Measurements from ENCODE around the gene BBX. TPM values are rescaled to one million over a fixed set of nuclear protein-coding genes. Genes with fewer than 3 reads are reported as not detected.

Gene BBX
- total RNA-seq, 6 donors from 2014 or later, result 35.0 to 65.0 (median 42.8) TPM

GRCh38 chr3:107822308-107822707 is 299.5 kb downstream of the BBX start:
- H3K4me3 ChIP-seq, result no peak overlapping the region
- H3K4me1 ChIP-seq, result peaks cover 0 to 3% (median 0%) of the 10 kb centered on the region in 4 donors
- no peak overlapping the region for H3K27ac ChIP-seq
- 62 to 69% methylated on average over 4 of the region's 4 CpGs for WGBS, 2 donors
- DNase-seq, result no peak
- ATAC-seq (ENCODE audit: low FRiP score in 2 of 2), result no peak
- TF ChIP-seq EP300 (IDR thresholded peaks at IDR 0.05) (no peak), CTCF (IDR thresholded peaks at IDR 0.05) (no peak), POLR2AphosphoS5 (IDR thresholded peaks at IDR 0.05) (no peak), POLR2A (IDR thresholded peaks at IDR 0.05) (no peak)
- H3K36me3 ChIP-seq, result no peaks in the 10 kb centered on the region
- H3K9me3 ChIP-seq, result no peaks in the 10 kb centered on the region
- no peaks in the 10 kb centered on the region for H3K27me3 ChIP-seq

GRCh38 chr3:107824822-107825371 is 302.1 kb downstream of the BBX start:
- H3K4me1 ChIP-seq, result no peaks in the 10 kb centered on the region
- H3K4me3 ChIP-seq, result no peak overlapping the region
- H3K27ac ChIP-seq, result no peak overlapping the region
- TF ChIP-seq POLR2AphosphoS5 (IDR thresholded peaks at IDR 0.05), result no peak
- TF ChIP-seq POLR2A (IDR thresholded peaks at IDR 0.05), result no peak
- no peak for TF ChIP-seq EP300 (IDR thresholded peaks at IDR 0.05)
- no peak for TF ChIP-seq CTCF (IDR thresholded peaks at IDR 0.05)
- ATAC-seq (ENCODE audit: low FRiP score in 2 of 2) (no peak), DNase-seq (no peak)
- H3K36me3 ChIP-seq, result no peaks in the 10 kb centered on the region
- WGBS, 2 donors, result 57 to 70% methylated on average over 4 of the region's 4 CpGs
- no peaks in the 10 kb centered on the region for H3K27me3 ChIP-seq
- H3K9me3 ChIP-seq, result no peaks in the 10 kb centered on the region

GRCh38 chr3:107825556-107825955 is 302.8 kb downstream of the BBX start:
- Histone ChIP-seq H3K9me3 (no peaks in the 10 kb centered on the region), H3K27ac (no peak overlapping the region), H3K27me3 (no peaks in the 10 kb centered on the region), H3K4me1 (no peaks in the 10 kb centered on the region), H3K4me3 (no peak overlapping the region), H3K36me3 (no peaks in the 10 kb centered on the region)
- TF ChIP-seq POLR2A (IDR thresholded peaks at IDR 0.05) (no peak), EP300 (IDR thresholded peaks at IDR 0.05) (no peak), POLR2AphosphoS5 (IDR thresholded peaks at IDR 0.05) (no peak), CTCF (IDR thresholded peaks at IDR 0.05) (no peak)
- DNase-seq (peak in 1 of 2 donors; percentile 7), ATAC-seq (ENCODE audit: low FRiP score in 2 of 2) (no peak)
- WGBS, 2 donors, result 82 to 84% methylated on average over 4 to 5 of the region's 5 CpGs

- no peaks in the 10 kb centered on the region for H3K9me3 ChIP-seq
- H3K4me1 ChIP-seq, result no peaks in the 10 kb centered on the region
- DNase-seq (peak in 1 of 2 donors; percentile 9), ATAC-seq (ENCODE audit: low FRiP score in 2 of 2) (no peak)
- no peaks in the 10 kb centered on the region for H3K36me3 ChIP-seq
- 91 to 100% methylated on average over 2 to 9 of the region's 9 CpGs for WGBS, 2 donors
- TF ChIP-seq POLR2AphosphoS5 (IDR thresholded peaks at IDR 0.05), result no peak
- TF ChIP-seq CTCF (IDR thresholded peaks at IDR 0.05), result no peak
- no peak for TF ChIP-seq EP300 (IDR thresholded peaks at IDR 0.05)
- TF ChIP-seq POLR2A (IDR thresholded peaks at IDR 0.05), result no peak
- no peaks in the 10 kb centered on the region for H3K27me3 ChIP-seq
- no peak overlapping the region for H3K4me3 ChIP-seq
- H3K27ac ChIP-seq, result no peak overlapping the region
These were observed 304.0 kb downstream of the BBX start for GRCh38 chr3:107826727-107827126.

GRCh38 chr3:107829185-107829584 is 306.4 kb downstream of the BBX start:
- DNase-seq (no peak), ATAC-seq (ENCODE audit: low FRiP score in 2 of 2) (no peak)
- no peak overlapping the region for H3K27ac ChIP-seq
- no peak overlapping the region for H3K4me3 ChIP-seq
- no peak for TF ChIP-seq EP300 (IDR thresholded peaks at IDR 0.05)
- TF ChIP-seq CTCF (IDR thresholded peaks at IDR 0.05), result no peak
- H3K36me3 ChIP-seq, result no peaks in the 10 kb centered on the region
- WGBS, 2 donors, result 91 to 94% methylated on average over 4 of the region's 4 CpGs
- no peaks in the 10 kb centered on the region for H3K27me3 ChIP-seq
- no peaks in the 10 kb centered on the region for H3K4me1 ChIP-seq
- H3K9me3 ChIP-seq, result no peaks in the 10 kb centered on the region

Data from upper lobe of left lung (tissue), 6 donors.